Stimulated activated CD4-positive, alpha-beta T cell treated with anti-CD3 and anti-CD28 coated beads, Interleukin-2, amount 100 ng/mL, for 4 hours (primary cell): Measurements from ENCODE around the gene SCIN.
"Not testable (repeated sequence)": the region's sequence is repeated elsewhere in the genome, so short reads cannot be mapped to it uniquely, and the experiment has no call there.

Experiments
- DNase-seq: peaks from one replicate; pipeline ENCODE4 v3.0.0-alpha.2; 2020; ENCODE audit warnings: low read depth

The SCIN gene

GRCh38 chr7:12648704-12649261, 78.3 kb downstream of the SCIN start:
- no peak for DNase-seq

DNA sequence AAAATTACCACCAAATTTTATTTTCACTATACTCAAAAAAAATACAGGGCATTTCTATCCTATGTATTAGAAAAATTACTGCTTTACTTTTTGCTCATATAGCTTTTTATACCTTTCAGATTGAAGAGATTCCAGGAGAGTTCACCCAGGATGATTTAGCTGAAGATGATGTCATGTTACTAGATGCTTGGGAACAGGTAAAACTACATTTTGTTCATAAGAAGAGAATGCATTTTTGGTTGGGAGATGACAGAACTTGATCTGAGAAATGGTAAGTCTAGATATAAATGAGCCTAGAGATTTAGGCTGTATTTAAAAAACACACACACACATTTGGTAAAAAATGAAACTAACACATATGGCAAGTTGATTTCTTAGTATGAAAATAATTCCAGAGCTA, 78.8 kb downstream of the SCIN start:
- no peak for DNase-seq

DNA sequence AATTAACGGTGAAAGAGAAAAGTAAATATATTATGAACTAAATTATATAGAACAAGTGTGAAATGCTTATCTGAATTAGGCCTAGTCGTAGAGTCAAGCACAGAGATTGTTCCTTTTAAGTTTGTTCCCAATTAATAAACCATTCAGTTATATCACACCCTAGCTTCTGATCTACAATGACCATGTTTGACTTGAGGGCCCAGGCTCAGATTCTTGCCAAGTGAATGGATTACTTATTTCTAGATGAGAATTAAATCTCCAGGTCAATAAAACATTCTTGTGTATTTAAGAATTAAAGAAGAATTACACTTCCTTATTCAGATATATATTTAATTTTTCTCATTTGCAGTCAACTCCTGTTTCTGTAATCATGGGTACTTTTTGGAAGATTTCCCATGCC, 79.6 kb downstream of the SCIN start:
- no peak for DNase-seq

DNA sequence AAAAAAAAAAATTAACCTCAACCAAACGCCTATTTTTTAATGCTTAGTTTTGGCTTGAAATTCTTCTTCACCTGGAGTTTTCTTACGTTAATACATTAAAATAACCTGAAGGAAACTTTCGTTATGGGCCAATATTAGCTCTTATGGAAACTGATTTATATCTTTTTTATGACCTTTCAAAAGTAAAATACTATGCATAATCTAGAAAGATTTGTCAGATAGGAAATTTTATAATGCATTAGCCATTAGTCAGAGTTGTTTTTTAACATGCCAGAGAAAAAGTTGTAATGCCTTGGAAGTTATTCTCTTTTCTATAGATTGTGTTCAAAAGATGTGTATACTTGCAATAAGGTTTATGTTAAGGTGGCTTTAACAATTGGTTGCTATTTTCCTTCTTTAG, 82.6 kb downstream of the SCIN start:
- no peak for DNase-seq

DNA sequence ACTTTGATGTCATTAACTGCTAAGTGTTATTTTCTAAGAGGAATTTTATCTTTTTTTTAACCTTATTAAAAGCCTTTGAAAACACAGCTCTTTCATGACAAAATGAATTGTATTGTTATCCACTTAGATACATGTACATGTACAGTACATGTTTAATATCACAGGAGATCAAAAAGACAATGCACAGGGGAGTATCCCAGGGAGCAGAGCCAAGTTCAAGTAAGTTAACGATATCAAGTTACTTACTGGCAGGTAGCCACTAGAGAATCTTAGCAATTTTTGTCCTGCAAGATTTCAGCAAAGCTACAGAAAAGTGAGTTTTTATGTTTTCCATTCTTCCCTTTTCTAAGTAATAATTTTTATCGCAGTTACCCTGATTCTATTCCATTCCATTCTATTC, 83.0 kb downstream of the SCIN start:
- no peak for DNase-seq

DNA sequence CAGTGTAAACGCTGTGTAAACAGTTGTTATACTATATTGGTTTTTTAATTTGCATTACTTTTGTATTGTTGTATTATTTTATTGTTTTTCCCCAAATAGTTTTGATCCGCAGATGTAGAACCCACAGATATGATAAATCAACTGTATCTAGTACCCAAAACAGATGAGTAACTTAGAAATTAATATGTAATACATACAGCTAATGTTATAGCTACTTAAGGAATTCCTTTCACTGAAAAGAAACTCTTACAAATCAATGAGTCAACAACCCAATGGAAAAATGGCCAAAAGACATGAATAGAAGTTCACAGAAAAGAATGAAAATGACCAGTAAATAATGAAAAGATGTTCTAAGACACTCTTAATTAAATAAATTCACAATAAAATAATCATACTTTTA, 84.6 kb downstream of the SCIN start:
- DNase-seq = no peak

DNA sequence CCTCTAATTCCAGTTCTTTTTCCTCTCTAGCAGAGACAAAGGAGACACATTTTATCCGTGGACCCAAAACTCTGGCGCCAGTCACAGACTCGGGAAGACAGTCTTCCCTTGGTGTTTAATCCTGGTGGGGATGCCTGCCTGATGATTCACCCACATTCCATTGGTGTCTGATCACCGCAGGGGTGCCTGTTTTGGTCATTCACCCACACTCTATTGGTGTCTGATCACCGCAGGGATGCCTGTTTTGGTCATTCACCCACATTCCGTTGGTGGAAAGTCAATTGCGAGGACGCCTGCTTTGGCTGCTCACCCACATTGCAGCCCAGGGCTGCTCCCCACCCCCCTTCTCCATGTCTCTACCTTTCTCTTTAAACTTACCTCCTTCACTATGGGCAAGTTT, 89.9 kb downstream of the SCIN start:
- not testable (repeated sequence) for DNase-seq

DNA sequence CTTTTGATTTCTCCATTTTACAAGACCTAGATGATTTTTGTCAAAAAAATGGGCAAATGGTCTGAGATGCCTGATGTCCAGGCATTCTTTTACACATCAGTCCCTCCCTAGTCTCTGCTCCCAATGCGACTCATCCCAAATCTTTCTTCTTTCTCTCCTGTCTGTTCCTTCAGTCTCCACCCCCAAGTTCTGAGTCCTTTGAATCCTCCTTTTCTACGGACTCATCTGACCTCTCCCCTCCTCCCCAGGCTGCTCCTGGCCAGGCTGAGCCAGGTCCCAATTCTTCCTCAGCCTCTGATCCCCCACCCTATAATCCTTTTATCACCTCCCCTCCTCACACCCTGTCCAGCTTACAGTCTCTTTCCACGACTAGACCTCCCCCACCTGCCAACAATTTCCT, 90.5 kb downstream of the SCIN start:
- DNase-seq = not testable (repeated sequence)

- DNase-seq = no peak
Observed at GRCh38 chr7:12661581-12661980, 91.1 kb downstream of the SCIN start.

DNA sequence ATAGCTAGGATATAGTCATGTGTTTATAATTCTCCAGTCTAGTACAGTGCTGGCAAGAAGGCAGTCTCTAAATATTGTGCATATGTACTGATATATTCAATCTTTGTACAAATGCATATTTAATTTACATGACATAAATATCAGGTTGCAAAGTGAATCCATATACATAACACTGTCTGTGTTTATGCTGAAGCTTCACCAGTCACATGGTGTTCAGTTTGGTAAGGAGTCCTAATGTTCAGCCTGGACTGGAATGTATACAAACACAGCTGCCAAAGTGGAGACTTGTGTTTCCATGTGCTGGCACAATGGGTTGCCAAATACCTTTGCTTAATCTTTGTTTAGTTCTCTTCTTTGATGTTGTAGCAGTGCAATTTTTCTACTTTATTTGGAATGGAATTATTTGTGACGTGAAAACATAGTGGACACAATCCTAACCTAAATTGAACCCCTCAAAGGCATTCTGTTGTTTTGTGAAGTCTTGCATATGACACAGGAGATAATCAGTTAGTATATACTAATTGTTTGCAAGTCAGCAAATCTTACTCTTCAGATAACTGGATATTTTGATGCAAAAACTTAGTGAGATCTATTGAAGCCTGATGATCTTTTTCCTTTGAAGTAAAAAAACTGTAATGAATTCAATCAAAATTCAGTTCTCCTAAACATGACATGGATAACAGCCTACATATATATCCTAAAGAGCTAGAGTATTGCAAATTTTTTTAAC, 99.6 kb downstream of the SCIN start:
- no peak for DNase-seq

DNA sequence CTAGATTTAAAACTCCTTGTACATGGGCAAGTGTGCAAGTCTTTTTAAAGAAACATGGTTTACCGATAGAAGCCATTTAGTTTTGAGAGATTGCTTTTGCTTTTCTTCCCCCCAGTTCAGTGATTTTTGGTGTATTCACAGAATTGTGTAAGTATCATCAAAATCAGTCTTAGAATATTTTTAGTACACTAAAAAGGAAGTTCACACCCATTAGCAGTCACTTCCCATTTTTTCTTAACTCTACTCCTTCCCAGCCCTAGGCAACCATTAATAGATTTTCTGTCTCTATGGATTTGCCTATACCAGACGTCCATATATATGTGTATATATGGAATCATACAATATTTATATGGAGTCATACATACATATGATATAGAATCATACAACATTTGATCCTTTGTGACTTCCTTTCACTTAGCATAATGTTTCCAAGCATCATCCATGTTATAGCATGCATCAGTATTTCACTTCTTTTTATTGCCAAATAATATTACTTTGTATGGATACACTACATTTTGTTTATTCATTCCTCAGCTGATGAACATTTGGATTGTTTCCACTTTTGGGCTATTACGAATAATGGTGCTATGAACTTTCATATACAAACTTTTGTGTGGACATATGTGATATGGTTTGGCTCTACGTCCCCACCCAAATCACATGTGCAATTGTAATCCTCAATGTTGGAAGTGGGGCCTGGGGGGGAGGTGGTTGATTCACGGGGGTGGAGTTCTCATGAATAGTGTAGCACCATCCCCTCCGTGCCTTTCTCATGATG, 100.4 kb downstream of the SCIN start:
- no peak for DNase-seq

- not testable (repeated sequence) for DNase-seq
Observed at GRCh38 chr7:12673436-12673835, 102.9 kb downstream of the SCIN start.

DNA sequence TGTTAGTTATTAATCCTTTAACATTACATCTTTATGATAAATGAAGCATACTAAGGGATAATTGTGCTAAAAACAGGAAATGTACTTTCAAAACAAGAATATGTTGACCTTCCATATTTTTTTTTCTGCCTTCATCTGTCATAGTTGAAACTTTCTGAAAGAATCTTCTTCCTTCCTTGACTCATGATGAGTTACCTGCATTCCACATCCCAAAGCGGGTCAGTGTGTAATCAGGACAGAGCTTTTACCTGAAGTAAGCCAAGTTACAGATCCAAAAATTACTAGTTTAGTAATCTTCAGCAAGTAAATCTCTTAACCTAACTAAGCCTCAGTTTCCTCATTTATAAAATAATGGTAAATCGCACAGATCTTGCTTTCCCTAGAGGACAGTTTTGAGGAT, 103.5 kb downstream of the SCIN start:
- DNase-seq = no peak

GRCh38 chr7:12674861-12675260, 104.3 kb downstream of the SCIN start:
- peak; percentile 22 for DNase-seq

GRCh38 chr7:12683678-12684585, 113.4 kb downstream of the SCIN start:
- no peak for DNase-seq

DNA sequence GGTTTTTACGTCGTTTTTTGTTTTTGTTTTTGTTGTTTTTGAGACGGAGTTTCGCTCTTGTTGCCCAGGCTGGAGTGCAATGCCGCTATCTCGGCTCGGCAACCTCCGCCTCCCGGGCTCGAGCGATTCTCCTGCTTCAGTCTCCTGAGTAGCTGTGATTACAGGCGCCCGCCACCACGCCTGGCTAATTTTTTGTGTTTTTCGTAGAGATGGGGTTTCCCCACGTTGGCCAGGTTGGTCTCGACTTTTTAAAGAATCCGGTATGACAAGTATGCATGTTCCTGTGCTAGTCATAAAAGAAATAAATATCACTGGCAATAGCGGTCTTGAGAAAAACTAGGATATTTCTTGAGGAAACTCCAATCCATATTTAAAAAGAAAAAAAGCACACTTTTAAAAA, 114.2 kb downstream of the SCIN start:
- DNase-seq = no peak

DNA sequence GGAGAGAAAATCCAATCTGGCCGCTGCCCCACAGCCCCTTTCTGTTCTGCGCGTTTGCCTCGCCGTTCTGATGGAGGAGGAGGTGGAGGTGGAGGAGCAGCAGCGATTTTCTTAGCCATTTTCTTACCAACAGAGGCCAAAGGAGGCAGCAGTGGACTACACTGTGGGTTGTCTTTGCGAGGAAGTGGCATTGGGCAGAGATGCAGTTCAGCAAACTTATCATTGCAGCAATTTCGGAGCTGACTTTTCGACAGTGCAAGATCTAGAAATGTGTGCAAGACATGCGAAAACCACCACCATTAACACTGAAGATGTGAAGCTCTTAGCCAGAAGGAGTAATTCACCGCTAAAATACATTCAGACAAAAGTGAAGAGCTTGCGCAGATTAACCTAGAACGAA, 115.0 kb downstream of the SCIN start:
- DNase-seq = peak; percentile 6

DNA sequence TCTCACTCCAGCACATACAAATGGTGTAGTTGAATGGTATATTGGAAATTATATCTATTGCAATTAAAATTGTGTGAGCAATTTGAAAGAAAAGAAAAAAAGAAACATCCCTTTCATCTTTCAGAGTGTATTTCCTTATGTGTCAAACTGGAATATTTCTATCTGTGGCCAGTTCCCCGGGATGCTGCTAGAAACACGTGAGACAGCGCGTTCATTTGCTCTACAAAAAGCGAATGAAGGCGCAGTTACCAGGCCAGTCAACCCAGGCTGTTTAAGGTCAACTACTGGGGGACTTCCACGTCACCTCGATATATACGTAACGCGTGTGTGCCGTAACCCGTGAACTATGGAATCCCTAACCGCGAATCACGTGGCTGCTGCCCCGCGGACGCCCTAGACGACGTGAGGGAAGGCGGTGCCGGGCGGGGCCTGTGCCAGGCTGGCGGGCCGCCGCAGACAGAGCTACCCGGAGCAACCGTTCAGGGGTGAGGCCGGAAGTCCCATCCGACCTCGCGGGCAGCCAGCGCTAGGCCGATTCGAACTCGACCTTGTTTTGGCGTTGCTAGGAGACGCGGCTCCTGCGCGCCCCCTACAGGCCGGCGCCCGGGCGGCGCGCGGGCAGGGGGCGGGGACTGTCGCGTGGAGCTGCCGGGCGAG, 115.8 kb downstream of the SCIN start:
- DNase-seq = peak; percentile 88

- peak; percentile 78 for DNase-seq
Observed at GRCh38 chr7:12686891-12687717, 116.6 kb downstream of the SCIN start, which contains the start of gene ARL4A. Gene ARL4A, plus strand, starts transcription at chr7:12687633. Its CDS starts 622 bp downstream, at chr7:12688255.

GRCh38 chr7:12687718-12688171, 117.2 kb downstream of the SCIN start:
- no peak for DNase-seq
